HG03521 (cell line): Measurements from ENCODE around the gene SNX18.

Experiments
- ATAC-seq: cut with Tn5 transposase; IDR thresholded peaks from one replicate; pipeline ENCODE4 v1.9.1; 2021; ENCODE audit warnings: mild to moderate bottlenecking, moderate library complexity; ENCODE audit not compliant: unreplicated experiment

SNX18 gene

DNA sequence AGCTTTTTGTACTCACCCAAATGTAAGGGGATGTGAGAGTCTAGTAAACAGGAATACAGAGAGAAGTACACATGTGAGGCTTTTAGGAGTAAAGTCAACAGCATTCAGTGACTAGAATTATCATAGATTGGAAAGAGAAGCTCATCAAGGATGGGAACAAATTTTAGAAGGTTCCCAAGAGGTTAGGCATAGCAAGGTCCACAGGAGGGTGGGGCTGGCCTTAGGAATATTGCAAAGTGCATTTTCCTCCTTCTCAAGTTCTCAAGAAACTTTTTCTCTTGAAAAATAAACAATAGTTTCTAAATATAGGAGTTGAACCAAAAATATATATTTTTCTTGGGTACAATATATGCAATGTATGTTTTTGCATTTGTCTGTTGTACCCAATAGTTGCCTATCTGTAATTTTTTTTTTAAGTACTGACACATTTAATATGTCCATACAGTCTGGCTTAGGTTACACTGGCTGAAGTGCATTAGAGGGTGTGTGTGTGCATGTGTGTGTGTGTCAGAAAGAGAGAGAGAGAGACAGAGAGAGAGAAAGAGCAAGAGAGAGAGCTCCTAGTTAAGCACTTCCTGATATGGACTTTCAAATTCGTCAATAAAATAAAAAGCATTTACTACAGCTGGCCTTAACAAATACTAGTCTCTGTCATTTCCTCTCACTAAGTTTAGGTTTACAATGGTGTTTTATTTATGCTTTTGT is 62.2 kb downstream of the SNX18 start:
- no peak for ATAC-seq

DNA sequence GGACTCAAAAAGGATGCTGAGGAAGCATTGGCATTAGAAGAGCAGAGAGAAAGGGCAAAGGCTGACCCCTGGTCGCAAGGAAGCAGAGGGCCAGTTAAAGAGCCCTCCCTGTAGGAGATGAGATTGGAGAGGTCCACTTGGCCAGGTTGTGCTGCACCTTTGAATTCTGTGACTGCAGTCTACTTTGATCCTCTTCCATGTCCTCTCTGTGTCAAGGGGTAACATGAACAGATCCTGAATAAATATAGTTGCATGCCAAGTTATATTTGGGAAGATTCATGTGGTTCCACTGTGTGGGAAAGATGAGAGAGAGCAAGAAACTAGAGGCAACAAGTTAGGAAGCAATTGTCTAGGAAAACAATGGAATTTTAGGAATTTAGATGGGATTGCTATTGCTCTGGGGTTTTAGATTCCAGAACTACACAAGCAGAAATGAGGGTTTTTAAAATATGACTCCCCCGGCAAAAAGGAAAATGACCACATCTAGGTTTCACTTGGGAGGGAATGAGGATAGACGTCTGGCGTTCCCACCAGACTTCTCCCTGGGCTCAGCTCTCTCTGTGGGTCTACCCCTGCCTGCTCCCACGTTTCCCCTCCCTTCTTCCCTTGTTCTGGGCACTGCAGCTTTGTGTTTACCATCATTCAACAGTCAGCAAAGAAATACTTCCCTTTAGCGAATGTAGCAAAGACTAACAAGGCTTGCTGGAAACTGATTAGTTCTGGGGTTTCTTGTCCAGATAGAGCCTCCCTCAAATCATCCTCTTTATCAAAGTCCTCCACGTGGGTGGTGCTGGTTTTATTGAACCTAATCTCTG is 63.6 kb downstream of the SNX18 start:
- no peak for ATAC-seq

DNA sequence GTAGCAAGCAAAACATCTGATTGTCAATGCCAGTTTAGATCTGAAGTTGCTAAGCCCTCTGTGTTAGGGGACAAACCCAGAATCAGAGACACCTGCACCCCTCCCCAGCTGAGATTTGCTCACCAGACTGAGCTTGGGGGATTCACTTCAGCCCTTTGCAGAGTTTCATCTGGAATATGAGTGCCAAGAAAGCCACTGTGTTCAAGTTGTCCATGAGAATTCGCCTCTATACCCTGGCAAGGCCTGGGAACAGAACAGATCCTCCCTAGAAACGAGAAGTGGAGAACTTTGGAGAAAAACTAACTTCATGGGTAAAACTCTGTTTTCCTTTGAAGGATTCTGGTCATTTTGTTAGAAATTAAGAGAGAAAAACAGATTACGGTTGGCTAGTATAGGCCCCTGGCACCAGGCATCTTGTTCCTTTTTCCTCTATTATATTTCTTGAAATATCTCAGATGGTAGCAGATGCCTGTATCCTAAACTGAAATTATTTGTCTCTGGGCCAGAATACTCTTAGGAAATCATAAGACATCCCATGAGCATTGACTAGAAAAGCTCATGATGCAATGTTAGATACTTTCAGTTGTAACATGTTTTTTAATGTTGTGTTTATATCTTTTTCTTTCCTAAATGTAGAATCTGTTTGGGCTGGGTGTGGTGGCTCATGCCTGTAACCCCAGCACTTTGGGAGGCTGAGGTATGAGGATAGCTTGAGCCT is 64.4 kb downstream of the SNX18 start:
- no peak for ATAC-seq

DNA sequence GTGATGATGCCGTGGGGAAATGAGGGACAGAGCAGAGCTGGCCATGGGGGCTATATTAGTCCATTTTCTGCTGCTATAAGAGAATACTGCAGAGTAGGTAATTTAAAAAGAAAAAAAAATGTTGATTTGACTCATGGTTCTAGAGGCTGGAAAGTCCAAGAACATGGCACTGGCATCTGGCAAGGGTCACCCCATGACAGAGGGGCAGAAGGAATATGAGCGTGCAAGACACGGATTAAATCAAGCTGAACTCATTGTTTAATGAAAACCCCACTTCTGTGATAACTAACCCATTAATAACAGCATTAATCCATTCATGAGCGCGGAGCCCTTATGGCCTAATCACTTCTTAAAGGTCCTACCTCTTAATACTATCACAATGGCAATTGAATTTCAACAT is 68.8 kb downstream of the SNX18 start:
- ATAC-seq: no peak

DNA sequence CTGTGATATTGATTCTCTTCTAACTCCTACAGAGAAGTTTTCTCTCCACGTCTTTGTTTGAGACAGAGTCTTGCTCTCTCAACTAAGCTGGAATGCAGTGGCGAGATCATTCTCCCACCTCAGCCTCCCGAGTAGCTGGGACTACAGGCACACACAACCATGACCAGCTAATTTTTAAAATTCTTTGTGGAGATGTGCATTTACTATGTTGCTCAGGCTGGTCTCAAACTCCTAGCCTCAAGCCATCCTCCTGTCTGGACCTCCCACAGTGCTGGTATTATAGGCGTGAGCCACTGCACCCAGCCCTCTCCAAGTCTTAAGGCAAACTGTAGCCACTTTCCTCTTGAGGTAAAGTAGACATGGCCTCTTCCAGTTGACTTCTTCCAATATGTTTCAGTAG is 72.2 kb downstream of the SNX18 start:
- no peak for ATAC-seq

DNA sequence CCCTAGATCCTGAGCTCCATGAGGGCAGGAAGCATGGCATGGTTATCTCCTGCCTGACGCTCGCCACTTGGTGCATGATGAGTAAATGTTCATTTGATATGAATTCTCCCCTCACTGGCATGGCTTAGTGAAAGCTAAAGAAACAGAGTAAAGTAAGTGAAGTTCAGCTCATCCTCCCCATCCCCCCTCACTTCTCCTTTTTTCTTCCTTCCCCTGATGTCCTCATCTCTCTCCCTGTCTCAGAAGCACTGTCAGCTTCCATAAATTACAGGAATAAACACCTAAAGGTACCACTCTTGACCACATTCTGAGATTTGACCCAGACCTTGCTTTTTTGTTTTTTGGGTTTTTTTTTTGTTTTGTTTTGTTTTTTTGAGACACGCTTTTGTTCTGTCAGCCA is 73.3 kb downstream of the SNX18 start:
- no peak for ATAC-seq

DNA sequence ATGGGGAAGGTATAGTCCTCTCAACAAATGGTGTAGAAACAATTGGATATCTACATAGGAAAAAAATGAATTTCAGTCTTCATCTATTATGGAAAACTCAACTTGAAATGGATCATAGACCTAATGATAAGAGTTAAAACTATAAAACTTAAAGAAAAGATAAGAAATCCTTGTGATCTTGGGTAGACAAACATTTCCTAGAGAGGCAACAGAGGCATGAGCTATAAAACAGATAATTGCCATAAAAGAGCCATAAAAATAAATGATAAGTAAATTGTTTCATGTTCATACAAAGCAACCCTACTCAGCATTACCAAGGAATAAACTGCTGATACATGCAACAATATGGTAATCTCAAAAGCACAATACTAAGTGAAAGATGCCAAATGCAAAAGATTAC is 76.2 kb downstream of the SNX18 start:
- no peak for ATAC-seq

DNA sequence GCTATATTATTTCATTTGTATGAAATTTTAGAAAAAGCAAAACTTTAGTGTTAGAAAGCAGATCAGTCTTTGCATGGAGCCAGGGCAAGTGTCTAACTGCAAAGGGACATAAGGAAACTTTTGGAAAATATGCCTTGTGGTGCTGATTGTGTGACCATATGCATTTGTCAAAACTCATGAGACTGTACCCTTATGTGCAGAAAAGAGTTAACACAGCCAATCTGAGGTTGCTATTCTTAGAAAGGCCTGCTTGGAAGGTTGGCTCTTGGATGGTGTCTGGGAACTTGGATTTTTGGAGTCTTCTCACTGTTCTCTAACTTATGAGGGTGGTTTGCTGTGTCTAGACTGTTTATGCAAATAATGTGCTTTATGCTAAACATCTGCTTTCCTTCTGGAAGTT is 76.6 kb downstream of the SNX18 start:
- ATAC-seq: no peak

DNA sequence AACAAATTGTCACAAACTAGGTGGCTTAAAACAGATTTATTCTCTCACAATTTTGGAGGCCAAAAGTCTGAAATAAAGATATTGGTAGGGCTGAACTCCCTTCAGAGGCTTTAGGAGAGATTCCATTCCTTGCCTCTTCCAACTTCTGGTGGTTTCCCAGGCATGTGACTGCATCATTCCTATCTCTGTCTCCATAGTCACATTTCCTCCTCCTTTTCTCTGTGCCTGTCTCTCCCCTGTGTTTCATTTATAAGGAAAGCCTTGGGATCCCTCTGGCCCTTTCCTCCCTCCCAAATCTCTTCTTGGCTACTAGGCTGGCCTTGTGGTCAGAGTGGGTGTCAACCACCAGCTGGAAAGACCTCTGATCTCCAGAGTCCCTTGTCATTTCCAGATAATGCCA is 78.2 kb downstream of the SNX18 start:
- no peak for ATAC-seq
